Bone marrow (tissue), 2 donors: ENCODE results near the gene SMIM38.

ENCODE experiments used
- DNase-seq, 2 donors: peaks; one replicate each; lab custom pipeline; 2025; lab: John Stamatoyannopoulos, UW

SMIM38 gene

GRCh38 chr11:69155302-69156234, at the start of gene SMIM38:
TSS of gene SMIM38 (plus strand) at chr11:69155935. CDS start at chr11:69157847, 1,912 bp downstream.
- no peak for DNase-seq

GRCh38 chr11:69106031-69106811, 49.5 kb upstream of the SMIM38 start:
- DNase-seq: no peak

- DNase-seq: no peak
Measured at GRCh38 chr11:69107413-69107812, 48.3 kb upstream of the SMIM38 start.

- no peak for DNase-seq
Measured at GRCh38 chr11:69108030-69108429, 47.7 kb upstream of the SMIM38 start.

GRCh38 chr11:69108559-69108958, 47.2 kb upstream of the SMIM38 start:
- no peak for DNase-seq

- DNase-seq: no peak
Measured at GRCh38 chr11:69109101-69109500, 46.6 kb upstream of the SMIM38 start.

GRCh38 chr11:69110451-69110850, 45.3 kb upstream of the SMIM38 start:
- DNase-seq: no peak

GRCh38 chr11:69111624-69112542, 43.9 kb upstream of the SMIM38 start:
- DNase-seq: no peak

- no peak for DNase-seq
Measured at GRCh38 chr11:69113226-69113625, 42.5 kb upstream of the SMIM38 start.

- DNase-seq: no peak
Measured at GRCh38 chr11:69113646-69114340, 41.9 kb upstream of the SMIM38 start.

GRCh38 chr11:69114362-69114761, 41.4 kb upstream of the SMIM38 start:
- DNase-seq: no peak

GRCh38 chr11:69114811-69115523, 40.8 kb upstream of the SMIM38 start:
- no peak for DNase-seq

GRCh38 chr11:69115586-69116560, 39.9 kb upstream of the SMIM38 start:
- DNase-seq: no peak

- no peak for DNase-seq
Measured at GRCh38 chr11:69116671-69117070, 39.1 kb upstream of the SMIM38 start.

GRCh38 chr11:69119190-69119589, 36.5 kb upstream of the SMIM38 start:
- no peak for DNase-seq

- no peak for DNase-seq
Measured at GRCh38 chr11:69120096-69120875, 35.4 kb upstream of the SMIM38 start.

- DNase-seq: no peak
Measured at GRCh38 chr11:69121021-69121420, 34.7 kb upstream of the SMIM38 start.

- no peak for DNase-seq
Measured at GRCh38 chr11:69121621-69122325, 34.0 kb upstream of the SMIM38 start.
